Subcutaneous abdominal adipose tissue (tissue), 5 donors: Measurements from ENCODE around the gene RAB40B.

Experiments
- H3K27ac ChIP-seq: one replicate; pipeline ENCODE4 v1.7.0; 2013; ENCODE audit warnings: low read depth, mild to moderate bottlenecking, inconsistent platforms, low read length, moderate library complexity
- H3K27me3 ChIP-seq, 5 donors: one replicate each; pipeline ENCODE4 v1.7.0; 2013; ENCODE audit warnings: low read length in 5 of 5, inconsistent platforms in 1 of 5; ENCODE audit not compliant: control insufficient read depth in 5 of 5, insufficient read depth in 4 of 5
- H3K36me3 ChIP-seq, 5 donors: one replicate each; pipeline ENCODE4 v1.7.0; 2013; ENCODE audit warnings: low read length in 5 of 5; ENCODE audit not compliant: control insufficient read depth in 5 of 5, insufficient read depth in 5 of 5
- H3K4me1 ChIP-seq, 5 donors: one replicate each; pipeline ENCODE4 v1.7.0; 2013; ENCODE audit warnings: low read length in 5 of 5, mild to moderate bottlenecking in 3 of 5, moderate library complexity in 1 of 5; ENCODE audit not compliant: control insufficient read depth in 5 of 5, insufficient read depth in 5 of 5
- H3K4me3 ChIP-seq, 5 donors: one replicate each; pipeline ENCODE4 v1.7.0; 2013; ENCODE audit warnings: low read length in 5 of 5, low read depth in 1 of 5
- H3K9ac ChIP-seq, 5 donors: one replicate each; pipeline ENCODE4 v1.7.0; 2013; ENCODE audit warnings: low read length in 5 of 5, mild to moderate bottlenecking in 4 of 5, moderate library complexity in 3 of 5
- H3K9me3 ChIP-seq, 5 donors: one replicate each; pipeline ENCODE4 v1.7.0; 2013; ENCODE audit warnings: low read length in 5 of 5; ENCODE audit not compliant: control insufficient read depth in 5 of 5
- donor health status: healthy.
- donor health status: healthy.
- donor health status: healthy.
- donor health status: healthy.
- donor health status: healthy.

Gene RAB40B

DNA sequence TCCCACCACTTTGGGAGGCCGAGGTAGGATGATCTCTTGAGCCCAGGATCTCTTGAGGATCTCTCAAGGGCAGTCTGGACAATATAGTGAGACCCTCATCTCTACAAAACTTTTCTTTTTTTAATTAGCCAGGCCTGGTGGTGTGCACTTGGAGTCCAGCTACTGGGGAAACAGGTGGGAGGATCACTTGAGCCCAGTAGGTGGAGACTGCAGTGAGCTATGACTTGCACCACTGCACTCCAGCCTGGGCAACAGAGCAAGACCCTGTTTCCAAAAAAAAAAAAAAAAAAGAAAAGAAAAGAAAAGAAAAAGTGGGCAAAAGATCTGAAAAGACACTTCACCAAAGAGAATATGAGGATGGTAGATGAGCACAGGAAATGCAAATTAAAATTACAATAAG, 15.0 kb downstream of the RAB40B start:
- H3K9me3 ChIP-seq, result peaks cover 0 to 7% (median 4%) of the 10 kb centered on the region in 5 donors

DNA sequence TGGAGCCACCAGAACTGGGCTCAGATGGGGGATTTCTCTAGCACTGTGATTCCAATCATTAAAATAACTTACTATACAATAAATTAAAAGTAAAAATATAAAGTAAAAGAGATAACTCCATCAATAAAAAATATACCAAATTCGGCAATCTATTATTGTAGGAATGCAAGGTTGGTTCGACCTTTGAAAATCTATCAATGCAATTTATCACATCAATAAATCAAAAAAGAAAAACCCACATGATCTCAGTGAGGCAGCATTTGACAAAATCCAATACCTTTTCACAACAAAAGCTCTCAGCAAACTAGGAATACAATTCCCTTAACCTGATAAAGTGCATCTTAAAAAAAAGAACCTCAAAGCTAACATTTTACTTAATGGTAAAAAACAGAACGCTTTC, 17.0 kb downstream of the RAB40B start:
- Histone ChIP-seq H3K9ac (no peak overlapping the region), H3K4me3 (no peak overlapping the region), H3K36me3 (no peaks in the 10 kb centered on the region), H3K27me3 (no peaks in the 10 kb centered on the region), H3K27ac (no peak overlapping the region), H3K4me1 (no peaks in the 10 kb centered on the region), H3K9me3 (peaks cover 0 to 7% (median 4%) of the 10 kb centered on the region in 5 donors)

More for the DNA sequence above, 15.0 kb downstream of the RAB40B start:
- Histone ChIP-seq H3K4me3 (no peak overlapping the region), H3K4me1 (no peaks in the 10 kb centered on the region), H3K9ac (no peak overlapping the region), H3K36me3 (no peaks in the 10 kb centered on the region), H3K27ac (no peak overlapping the region), H3K27me3 (no peaks in the 10 kb centered on the region)

DNA sequence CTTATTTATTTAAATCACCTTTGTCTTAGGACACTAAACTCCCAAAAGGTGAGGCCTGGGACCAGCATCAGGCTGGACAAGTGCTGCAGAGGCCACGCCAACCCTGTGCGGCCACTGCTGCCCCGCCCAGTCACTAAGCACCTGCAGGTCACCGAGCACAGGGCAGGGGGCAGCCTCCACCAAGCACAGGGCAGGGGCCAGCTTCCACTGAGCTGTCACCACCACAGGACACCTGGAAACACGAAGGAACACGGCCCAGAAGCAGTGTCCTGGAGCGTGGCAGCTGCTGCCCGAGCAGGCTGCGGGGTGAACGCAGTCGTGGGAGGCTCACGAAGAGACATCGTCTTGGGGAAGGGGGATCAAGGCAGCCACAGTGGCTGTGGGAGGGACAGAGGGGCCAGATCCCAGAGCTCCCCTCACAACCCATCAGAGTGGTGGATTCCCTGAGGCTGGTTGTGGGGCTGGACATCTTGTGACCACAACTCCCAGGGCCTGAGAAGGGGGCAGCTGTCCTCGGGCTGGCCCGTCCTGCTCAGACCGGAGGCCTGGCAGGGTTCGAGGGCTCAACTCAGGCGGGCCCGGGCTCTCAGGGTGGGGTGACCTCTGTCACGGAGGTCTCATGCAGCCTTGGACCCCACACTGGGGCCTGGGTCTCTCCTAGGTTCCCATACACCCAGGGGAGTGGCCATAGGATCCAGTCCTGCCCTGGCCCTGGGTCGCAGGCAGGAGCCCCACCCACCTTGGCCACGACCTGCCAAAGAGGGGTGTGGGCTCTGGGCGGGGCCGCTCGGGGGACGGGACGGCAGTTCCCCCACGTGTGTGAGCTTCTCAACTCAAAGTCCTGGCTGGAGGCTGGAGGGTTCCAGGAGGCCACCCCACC, 18.7 kb downstream of the RAB40B start:
- no peak overlapping the region for H3K9ac ChIP-seq
- no peaks in the 10 kb centered on the region for H3K27me3 ChIP-seq
- no peak overlapping the region for H3K4me3 ChIP-seq
- H3K9me3 ChIP-seq, result peaks cover 0 to 7% (median 4%) of the 10 kb centered on the region in 5 donors
- peaks cover 0 to 7% (median 0%) of the 10 kb centered on the region in 5 donors for H3K4me1 ChIP-seq
- no peak overlapping the region for H3K27ac ChIP-seq
- H3K36me3 ChIP-seq, result no peaks in the 10 kb centered on the region

DNA sequence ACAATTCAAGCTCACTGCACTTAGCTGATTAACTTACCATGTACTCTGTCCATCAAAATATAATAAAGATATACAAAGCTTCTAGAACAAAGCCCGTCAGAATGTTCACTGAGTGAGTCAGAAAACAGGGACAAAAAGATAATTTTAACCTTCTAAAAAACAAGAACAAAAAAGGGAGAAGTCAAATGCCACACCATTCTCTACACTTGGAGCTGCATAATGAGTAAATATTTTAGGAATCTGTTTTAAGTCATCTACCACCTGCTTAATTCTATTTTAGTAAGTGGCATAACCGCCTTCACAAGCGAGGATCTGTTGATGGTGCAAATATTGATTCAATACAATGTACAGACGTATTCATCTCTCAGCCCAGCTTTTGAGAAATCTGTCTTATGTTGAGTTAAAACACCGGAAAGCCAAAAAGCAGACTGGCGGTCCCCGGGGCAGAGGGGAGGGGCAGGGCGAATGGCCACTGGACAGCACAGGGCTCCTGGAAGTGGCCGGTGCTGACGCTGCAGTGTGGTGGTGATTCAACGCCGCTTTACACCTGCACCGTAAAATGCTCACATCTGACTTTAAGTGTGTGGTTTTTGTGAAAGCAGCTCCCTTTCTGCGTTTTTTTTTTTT, 20.1 kb downstream of the RAB40B start:
- no peak overlapping the region for H3K27ac ChIP-seq
- no peaks in the 10 kb centered on the region for H3K27me3 ChIP-seq
- H3K9me3 ChIP-seq, result peaks cover 0 to 7% (median 4%) of the 10 kb centered on the region in 5 donors
- peaks cover 0 to 10% (median 0%) of the 10 kb centered on the region in 5 donors for H3K4me1 ChIP-seq
- H3K36me3 ChIP-seq, result no peaks in the 10 kb centered on the region
- no peak overlapping the region for H3K9ac ChIP-seq
- no peak overlapping the region for H3K4me3 ChIP-seq

DNA sequence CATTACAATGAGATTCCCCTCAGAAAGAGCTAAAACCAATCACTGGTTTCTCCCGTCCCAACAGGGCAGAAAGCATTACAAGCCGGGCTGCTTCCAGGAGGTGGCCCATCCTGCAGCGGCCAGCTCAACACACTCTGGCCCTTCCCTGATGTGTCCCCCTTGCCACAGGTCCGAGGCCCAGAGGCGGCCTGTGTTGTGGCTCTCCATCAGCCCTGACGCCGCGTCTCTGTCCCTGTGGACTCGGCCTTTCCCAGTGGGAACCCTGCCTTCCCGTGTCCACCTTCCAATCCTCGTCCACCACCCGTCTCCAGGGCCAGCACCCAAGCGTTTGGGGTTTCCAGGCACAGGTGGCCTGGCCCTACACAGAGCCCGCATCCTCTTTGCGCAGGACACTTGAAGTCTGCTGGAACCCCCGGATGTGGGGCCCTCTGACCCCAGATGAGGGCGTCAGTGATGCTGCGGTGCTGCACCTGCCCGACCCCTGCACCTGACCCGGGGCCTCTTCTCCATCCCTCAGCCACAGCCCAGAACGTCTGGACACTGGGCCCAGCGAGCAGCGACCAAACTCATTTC, 21.1 kb downstream of the RAB40B start:
- Histone ChIP-seq H3K9ac (no peak overlapping the region), H3K36me3 (no peaks in the 10 kb centered on the region), H3K27me3 (no peaks in the 10 kb centered on the region), H3K27ac (no peak overlapping the region), H3K4me1 (peaks cover 0 to 10% (median 0%) of the 10 kb centered on the region in 5 donors), H3K4me3 (no peak overlapping the region), H3K9me3 (peaks cover 0 to 7% (median 4%) of the 10 kb centered on the region in 5 donors)

DNA sequence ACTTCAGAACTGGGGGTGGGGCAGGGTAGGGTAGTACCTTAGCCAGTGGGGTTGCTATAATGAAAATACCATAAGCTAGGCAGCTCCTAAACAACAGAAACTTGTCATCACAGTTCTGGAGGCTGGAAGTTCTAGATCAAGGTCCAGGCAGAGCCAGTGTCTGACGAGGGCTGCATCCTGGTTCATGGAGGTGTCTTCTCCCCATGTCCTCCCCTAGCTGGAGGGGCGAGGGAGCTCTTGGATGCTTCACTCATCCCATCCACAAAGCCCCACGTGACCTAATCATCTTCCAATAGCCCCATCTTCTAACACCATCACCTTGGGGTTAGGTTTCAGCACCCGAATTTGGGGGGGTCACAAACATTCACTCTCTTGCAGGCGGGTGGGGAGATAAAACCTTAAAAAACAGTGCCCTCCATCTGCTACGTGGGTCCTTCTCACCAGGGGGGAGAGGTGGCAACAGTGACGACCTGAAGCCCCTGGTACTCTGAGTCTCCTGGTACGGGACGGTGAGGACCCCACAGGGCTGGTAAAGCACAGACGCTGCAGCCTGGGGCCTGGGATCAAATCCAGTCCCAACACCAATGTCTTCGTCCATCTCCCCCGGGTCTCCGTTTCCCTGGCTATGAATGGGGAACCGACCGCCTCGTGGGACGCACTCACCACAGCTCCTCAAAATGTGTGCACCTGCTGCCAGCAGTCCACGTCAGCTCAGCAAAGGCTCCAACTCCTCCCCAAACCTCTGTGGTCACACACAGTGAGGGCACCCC, 22.8 kb downstream of the RAB40B start:
- Histone ChIP-seq H3K4me3 (no peak overlapping the region), H3K36me3 (no peaks in the 10 kb centered on the region), H3K27me3 (no peaks in the 10 kb centered on the region), H3K9ac (peak overlapping the region in 1 of 5 donors; percentile 41), H3K27ac (no peak overlapping the region), H3K4me1 (peaks cover 0 to 10% (median 0%) of the 10 kb centered on the region in 5 donors), H3K9me3 (no peaks in the 10 kb centered on the region)

DNA sequence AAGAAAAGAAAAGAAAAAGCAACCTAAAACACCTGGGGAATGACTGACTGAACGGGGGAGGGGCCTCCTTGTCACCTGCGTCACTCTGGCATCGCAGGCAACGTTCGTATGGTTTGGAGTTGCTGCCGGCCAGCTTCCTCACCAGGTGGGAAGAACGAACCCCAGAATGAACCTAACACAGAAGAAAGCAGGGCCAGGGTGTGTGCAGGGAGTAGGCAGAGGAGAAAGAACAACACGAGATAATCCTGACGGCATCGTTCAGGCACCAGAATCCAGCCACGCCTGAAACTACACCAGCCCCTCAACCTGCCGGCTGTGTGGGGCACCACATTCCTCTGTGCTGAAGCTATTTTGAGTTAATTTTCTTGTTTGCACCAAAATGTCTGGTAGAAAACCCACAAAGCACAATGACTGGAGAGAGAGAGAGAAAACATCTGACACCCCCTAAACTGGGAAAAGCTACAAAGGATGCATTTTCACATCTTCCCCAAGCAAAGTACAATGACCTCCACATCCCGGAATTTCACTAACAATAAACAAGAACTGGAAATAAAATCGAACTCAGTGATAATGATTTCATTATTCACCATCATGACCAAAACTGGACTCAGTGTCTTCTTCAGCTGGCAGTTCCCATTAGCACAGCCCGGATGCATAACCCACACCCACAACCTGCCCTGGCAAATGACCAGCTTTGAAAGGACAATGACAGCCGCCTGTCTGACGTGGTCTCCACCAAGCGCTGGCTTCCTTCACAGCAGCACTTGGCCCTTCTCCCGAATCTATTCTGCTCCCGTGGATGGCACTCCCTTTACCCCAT, 23.6 kb downstream of the RAB40B start:
- Histone ChIP-seq H3K27me3 (no peaks in the 10 kb centered on the region), H3K27ac (no peak overlapping the region), H3K4me1 (peaks cover 0 to 10% (median under 1%) of the 10 kb centered on the region in 5 donors), H3K36me3 (no peaks in the 10 kb centered on the region), H3K9me3 (no peaks in the 10 kb centered on the region), H3K4me3 (no peak overlapping the region), H3K9ac (peak overlapping the region in 1 of 5 donors; percentile 41)

DNA sequence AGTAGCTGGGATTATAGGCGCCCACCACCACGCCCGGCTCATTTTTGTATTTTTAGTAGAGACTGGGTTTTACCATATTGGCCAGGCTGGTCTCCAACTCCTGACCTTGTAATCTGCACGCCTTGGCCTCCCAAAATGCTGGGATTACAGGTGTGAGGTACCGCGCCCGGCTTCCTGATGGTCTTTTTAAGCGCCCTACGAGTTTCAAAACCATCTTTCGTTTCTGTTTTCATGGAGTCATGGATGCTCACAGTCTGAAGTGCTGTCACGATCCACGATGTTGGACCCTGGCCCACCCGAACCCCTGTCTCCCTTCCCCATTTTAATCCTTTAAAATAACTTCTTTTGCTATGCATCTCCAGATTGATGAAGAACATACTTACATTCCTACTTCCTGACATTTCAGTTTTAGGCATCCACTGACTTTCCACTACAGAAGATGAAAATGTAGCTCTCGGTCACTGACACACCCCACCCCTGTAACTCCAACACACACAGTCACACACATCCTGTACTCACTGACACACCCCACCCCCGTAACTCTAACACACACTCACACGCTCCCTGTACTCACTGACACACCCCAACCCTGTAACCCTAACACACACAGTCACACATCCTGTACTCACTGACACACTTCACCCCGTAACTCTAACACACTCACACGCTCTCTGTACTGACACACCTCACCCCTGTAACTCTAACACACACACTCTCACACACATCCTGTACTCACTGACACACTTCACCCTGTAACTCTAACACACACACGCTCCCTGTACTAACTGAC, 27.6 kb downstream of the RAB40B start:
- Histone ChIP-seq H3K36me3 (peaks cover 0 to 4% (median 0%) of the 10 kb centered on the region in 5 donors), H3K4me3 (no peak overlapping the region), H3K4me1 (peaks cover 0 to 15% (median 13%) of the 10 kb centered on the region in 5 donors), H3K9ac (peak overlapping the region in 1 of 5 donors; percentile 26), H3K27ac (no peak overlapping the region), H3K9me3 (no peaks in the 10 kb centered on the region), H3K27me3 (no peaks in the 10 kb centered on the region)
